K562 (cell line): ENCODE results near the gene TBATA. TPM values are rescaled to one million over a fixed set of nuclear protein-coding genes. Genes with fewer than 3 reads are reported as not detected.

Source experiments
- ATAC-seq: fragments of 200-7000 bp; cut with Tn5 transposase; 3 replicates; pipeline ENCODE4 v1.9.1; 2020; ENCODE audit warnings: moderate library complexity
- BruUV-seq: library from RNA; stranded (reverse); fragments of 400-500 nt; replicated peaks from 2 replicates; lab custom pipeline; 2021; lab: Mats Ljungman, UMichigan
- CTCF ChIA-PET: fragments of 300-600 bp; formaldehyde crosslinking; extraction: SDS; loops from one replicate; lab custom pipeline; 2021; ENCODE audit warnings: low intra/inter-chr PET ratio; lab: Yijun Ruan, JAX
- POLR2A ChIA-PET: fragments of 300-600, 350-650 bp; sonication (Branson Sonifier 250); formaldehyde crosslinking; extraction: SDS; loops from one replicate; lab custom pipeline; 2021; ENCODE audit warnings: antibody characterized with exemption, inconsistent platforms; lab: Yijun Ruan, JAX
- DNase-seq, 4 experiments: peaks; one replicate each; pipeline versions ENCODE4 v3.0.0 to v3.0.0-alpha.2; 2011 to 2018; ENCODE audit warnings: low spot score in 3 of 4, mixed read lengths in 3 of 4; ENCODE audit errors: extremely low read depth in 1 of 4
- FAIRE-seq: peaks from 2 replicates; lab custom pipeline; 2011; peaks lifted over from hg19 to GRCh38; lab: Jason Lieb, UNC
- H2AFZ ChIP-seq: 2 replicates; pipeline ENCODE4 v1.6.0; 2011; ENCODE audit warnings: low read depth, low read length, control low read depth, inconsistent platforms
- H3K27ac ChIP-seq: fragments of 200-600 bp; 3 replicates; pipeline ENCODE4 v1.8.0; 2011; ENCODE audit warnings: low read depth, mild to moderate bottlenecking, control low read depth, inconsistent platforms, low read length, moderate library complexity, mixed read lengths; ENCODE audit errors: extremely low read depth
- H3K27me3 ChIP-seq, 2 experiments: fragments of 300-600 bp in 1 of 2; 2 replicates in 1 of 2; 3 replicates in 1 of 2; pipeline versions ENCODE4 v1.6.0 to v1.8.0; 2011; ENCODE audit warnings: inconsistent platforms in 2 of 2, low read length in 2 of 2, mild to moderate bottlenecking in 1 of 2, mixed read lengths in 1 of 2, moderate library complexity in 1 of 2; ENCODE audit not compliant: control insufficient read depth in 2 of 2, insufficient read depth in 2 of 2
- H3K36me3 ChIP-seq: fragments of 300-600 bp; 3 replicates; pipeline ENCODE4 v1.8.0; 2011; ENCODE audit warnings: mild to moderate bottlenecking, low read length, inconsistent platforms; ENCODE audit not compliant: control insufficient read depth, insufficient read depth
- H3K4me1 ChIP-seq, 2 experiments: fragments of 200-600 bp in 1 of 2; replicated peaks in 1 of 2; 2 replicates in 1 of 2; 3 replicates in 1 of 2; pipeline versions ENCODE4 v1.5.1 to v1.8.0; 2011; ENCODE audit warnings: inconsistent platforms in 2 of 2, low read length in 2 of 2, mild to moderate bottlenecking in 1 of 2, mixed read lengths in 1 of 2, moderate library complexity in 1 of 2; ENCODE audit not compliant: control insufficient read depth in 2 of 2, insufficient read depth in 2 of 2
- H3K4me2 ChIP-seq: 2 replicates; pipeline ENCODE4 v1.6.1; 2011; ENCODE audit warnings: low read length, control low read depth, inconsistent platforms, mixed read lengths; ENCODE audit not compliant: insufficient read depth
- H3K4me3 ChIP-seq: fragments of 200-600 bp; sonication (generic), shearing (Covaris generic); 2 replicates; pipeline ENCODE4 v1.5.1; 2016; ENCODE audit warnings: control low read depth, inconsistent platforms
- H3K79me2 ChIP-seq: fragments of 200-600 bp; 3 replicates; pipeline ENCODE4 v1.8.0; 2011; ENCODE audit warnings: low read length, inconsistent platforms; ENCODE audit not compliant: control insufficient read depth, insufficient read depth
- H3K9ac ChIP-seq, 2 experiments: 2 replicates each; pipeline versions ENCODE4 v1.6.0 to v1.6.1; 2011; ENCODE audit warnings: low read depth in 2 of 2, low read length in 2 of 2, control low read depth in 1 of 2, inconsistent platforms in 1 of 2, mild to moderate bottlenecking in 1 of 2, mixed read lengths in 1 of 2; ENCODE audit not compliant: insufficient read depth in 1 of 2
- H3K9me1 ChIP-seq: one replicate; pipeline ENCODE4 v1.6.0; 2011; ENCODE audit warnings: inconsistent platforms, mild to moderate bottlenecking, low read length, moderate library complexity; ENCODE audit not compliant: control insufficient read depth, insufficient read depth
- H3K9me3 ChIP-seq: replicated peaks from 2 replicates; pipeline ENCODE4 v1.5.1; 2011; ENCODE audit warnings: low read depth, low read length, inconsistent platforms; ENCODE audit not compliant: control insufficient read depth, insufficient read depth
- H4K20me1 ChIP-seq: replicated peaks from 2 replicates; pipeline ENCODE4 v1.6.1; 2011; ENCODE audit warnings: low read length, inconsistent platforms, mixed read lengths; ENCODE audit not compliant: control insufficient read depth, insufficient read depth
- ADNP ChIP-seq: fragments of 200-800 bp; sonication (Bioruptor generic); IDR thresholded peaks from 2 replicates; pipeline ENCODE4 v1.6.1; 2016; ENCODE audit warnings: missing genetic modification characterization, missing compliant biosample characterization
- DPF2 ChIP-seq: fragments of 450-650 bp; IDR thresholded peaks from 2 replicates; pipeline ENCODE4 v1.6.1; 2016
- E2F3 ChIP-seq: fragments of 250-450 bp; sonication (Bioruptor Pico); IDR thresholded peaks from 2 replicates; pipeline ENCODE4 v1.4.0; 2020; ENCODE audit warnings: mild to moderate bottlenecking
- HNRNPK ChIP-seq: fragments of 200-400 bp; formaldehyde crosslinking; IDR thresholded peaks from one replicate; pipeline ENCODE4 v1.6.1; 2018; ENCODE audit warnings: mild to moderate bottlenecking, low read depth, low read length; ENCODE audit not compliant: poor library complexity, severe bottlenecking
- KDM1A ChIP-seq, 2 experiments: fragments of 450-650 bp; IDR thresholded peaks; 2 replicates each; pipeline ENCODE4 v1.6.1; 2016; ENCODE audit warnings: mild to moderate bottlenecking in 2 of 2
- NUFIP1 ChIP-seq: fragments of 450-650 bp; IDR thresholded peaks from 2 replicates; pipeline ENCODE4 v1.6.1; 2018; ENCODE audit not compliant: partially characterized antibody
- PTRF ChIP-seq: fragments of 450-650 bp; IDR thresholded peaks from 2 replicates; pipeline ENCODE4 v1.6.1; 2016; ENCODE audit warnings: mild to moderate bottlenecking, missing genetic modification characterization, missing compliant biosample characterization
- VEZF1 ChIP-seq: fragments of 200-800 bp; sonication (Bioruptor generic); IDR thresholded peaks from 2 replicates; pipeline ENCODE4 v1.6.1; 2017; ENCODE audit warnings: missing genetic modification characterization, missing compliant biosample characterization
- ZNF133 ChIP-seq: fragments of 250-450 bp; sonication (Bioruptor Pico); IDR thresholded peaks from 2 replicates; pipeline ENCODE4 v1.4.0; 2020; ENCODE audit warnings: mild to moderate bottlenecking
- ZNF280B ChIP-seq: fragments of 250-450 bp; sonication (Bioruptor Pico); IDR thresholded peaks from 2 replicates; pipeline ENCODE4 v1.5.1; 2021; ENCODE audit warnings: mild to moderate bottlenecking
- ZNF398 ChIP-seq: fragments of 250-450 bp; sonication (Bioruptor Pico); IDR thresholded peaks from 2 replicates; pipeline ENCODE4 v1.8.0; 2021; ENCODE audit warnings: moderate library complexity, mild to moderate bottlenecking, inconsistent platforms
- ZZZ3 ChIP-seq: fragments of 450-650 bp; IDR thresholded peaks from 2 replicates; pipeline ENCODE4 v1.6.1; 2016; ENCODE audit warnings: antibody characterized with exemption, mild to moderate bottlenecking, moderate library complexity
- WGBS: fragments of 100-300 bp; shearing (Covaris generic); methylation state at CpG from one replicate; pipeline ENCODE4 v1.1.6; 2016; ENCODE audit warnings: low coverage, mixed read lengths; ENCODE audit not compliant: insufficient coverage; ENCODE audit errors: missing lambda C conversion rate; 5-methylcytosine and 5-hydroxymethylcytosine counted together
- in situ Hi-C: fragments of 300-500 bp; cut with MboI; formaldehyde crosslinking; loops from 4 replicates; pipeline ENCODE4 v1.15.0; 2018; ENCODE audit warnings: inconsistent platforms, mixed read lengths
- intact Hi-C: fragments of 100-400 bp; cut with micrococcal nuclease; formaldehyde crosslinking; loops from 2 replicates; pipeline ENCODE4 v1.14.2; 2022
- polyA plus RNA-seq, 8 experiments: library from polyadenylated mRNA; depleted of rRNA in 4 of 8; stranded (reverse) in 5 of 8; unstranded in 3 of 8; fragments of >200 nt; fragmentation: Nextera tagmentation in 2 of 8; fragmentation: Illumina TruSeq in 1 of 8; extraction: Ambion mirVana in 2 of 8; extraction: Trizol in 1 of 8; gene quantifications; 2 replicates each; pipeline versions ENCODE4 v1.2.1 to v1.2.3, GENCODE V29; 2011 to 2014; ENCODE audit warnings: inconsistent platforms in 1 of 8, missing spikeins in 1 of 8
- total RNA-seq, 7 experiments: library from RNA; depleted of rRNA in 6 of 7; stranded (reverse); fragments of >200 nt in 6 of 7; fragmentation: Illumina TruSeq in 2 of 7; extraction: Trizol in 2 of 7; gene quantifications; 2 replicates each; pipeline versions ENCODE4 v1.2.1 to v1.2.3, GENCODE V29; 2011 to 2021; ENCODE audit warnings: low replicate concordance in 1 of 7
- TF ChIP-seq, protein P1 (sequence below): fragments of 200-400 bp; formaldehyde crosslinking; IDR thresholded peaks from 2 replicates; pipeline ENCODE4 v1.6.1; 2017; ENCODE audit warnings: mild to moderate bottlenecking, low read depth, low read length, moderate library complexity

Gene TBATA
- total and polyA plus RNA-seq, 9 of the 15 experiments (the other 6 are each of a cell fraction or from before 2014, with no cell fraction given), result not detected

DNA sequence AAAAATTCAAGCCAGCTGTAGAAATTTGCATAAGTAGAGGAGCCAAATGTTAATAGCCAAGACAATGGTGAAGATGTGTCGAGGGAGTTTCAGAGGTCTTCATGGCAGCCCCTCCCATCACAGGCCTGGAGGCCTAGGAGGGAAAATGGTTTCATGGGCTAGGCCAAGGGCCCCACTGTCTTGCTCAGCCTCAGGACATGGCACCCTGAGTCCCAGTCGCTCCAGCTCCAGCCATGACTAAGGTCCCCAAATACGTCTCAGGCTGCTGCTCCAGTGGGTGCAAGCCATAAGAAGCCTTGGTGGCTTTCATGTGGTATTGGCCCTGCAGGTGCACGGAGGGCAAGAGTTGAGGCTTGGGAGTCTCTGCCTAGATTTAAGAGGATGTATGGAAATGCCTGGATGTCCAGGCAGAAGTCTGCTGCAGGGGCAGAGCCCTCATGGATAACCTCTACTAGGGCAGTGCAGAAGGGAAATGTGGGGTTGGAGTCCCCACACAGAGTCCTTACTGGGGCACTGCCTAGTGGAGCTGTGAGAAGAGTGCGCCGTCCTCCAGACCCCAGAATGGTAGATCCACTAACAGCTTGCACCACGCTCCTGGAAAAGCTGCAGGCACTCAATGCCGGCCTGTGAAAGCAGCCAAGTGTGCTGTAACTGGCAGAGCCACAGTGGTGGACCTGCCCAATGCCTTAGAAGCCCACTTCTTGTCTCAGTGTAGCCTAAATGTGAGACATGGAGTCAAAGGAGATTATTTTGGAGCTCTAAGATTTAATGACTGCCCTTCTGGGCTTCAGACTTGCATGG, 19.2 kb downstream of the TBATA start:
- Histone ChIP-seq H3K9me3 (peaks cover 11% of the 10 kb centered on the region), H3K79me2 (no peaks in the 10 kb centered on the region), H3K9ac (no peak overlapping the region), H3K4me2 (no peak overlapping the region), H3K36me3 (peaks cover 10% of the 10 kb centered on the region; the same call in 1 of the 3 replicates), H3K27me3 (no peaks in the 10 kb centered on the region), H4K20me1 (no peaks in the 10 kb centered on the region), H3K4me3 (no peak overlapping the region), H3K4me1 (no peaks in the 10 kb centered on the region; a peak in 1 of 5 replicates), H3K9me1 (no peaks in the 10 kb centered on the region), H2AFZ (no peak overlapping the region), H3K27ac (no peak overlapping the region)
- ChIA-PET POLR2A (interaction anchor here (0.6 to 1.0 kb wide), 3 partner anchors 13 to 1000 kb away, joined by 3 read pairs; no protein-coding TSS in a partner anchor), CTCF (no interaction called here)
- intact Hi-C loops, result no loop called here
- FAIRE-seq, result no peak
- no TSS peak for BruUV-seq
- DNase-seq, result no peak
- in situ Hi-C loops, result no loop called here
- no peak for ATAC-seq
- WGBS, result 33% methylated on average over 8 of the region's 8 CpGs
- TF ChIP-seq VEZF1 (CRISPR knock-in tag) (no peak), ZNF280B (CRISPR knock-in tag) (no peak), PTRF (no peak), E2F3 (CRISPR knock-in tag) (no peak), ZZZ3 (no peak), ZNF398 (CRISPR knock-in tag) (no peak), HNRNPK (no peak), ZNF133 (no peak), NUFIP1 (no peak), KDM1A (IDR thresholded peaks at IDR 0.05) (no peak), DPF2 (no peak), ADNP (no peak)
- TF ChIP-seq, protein P1, sequence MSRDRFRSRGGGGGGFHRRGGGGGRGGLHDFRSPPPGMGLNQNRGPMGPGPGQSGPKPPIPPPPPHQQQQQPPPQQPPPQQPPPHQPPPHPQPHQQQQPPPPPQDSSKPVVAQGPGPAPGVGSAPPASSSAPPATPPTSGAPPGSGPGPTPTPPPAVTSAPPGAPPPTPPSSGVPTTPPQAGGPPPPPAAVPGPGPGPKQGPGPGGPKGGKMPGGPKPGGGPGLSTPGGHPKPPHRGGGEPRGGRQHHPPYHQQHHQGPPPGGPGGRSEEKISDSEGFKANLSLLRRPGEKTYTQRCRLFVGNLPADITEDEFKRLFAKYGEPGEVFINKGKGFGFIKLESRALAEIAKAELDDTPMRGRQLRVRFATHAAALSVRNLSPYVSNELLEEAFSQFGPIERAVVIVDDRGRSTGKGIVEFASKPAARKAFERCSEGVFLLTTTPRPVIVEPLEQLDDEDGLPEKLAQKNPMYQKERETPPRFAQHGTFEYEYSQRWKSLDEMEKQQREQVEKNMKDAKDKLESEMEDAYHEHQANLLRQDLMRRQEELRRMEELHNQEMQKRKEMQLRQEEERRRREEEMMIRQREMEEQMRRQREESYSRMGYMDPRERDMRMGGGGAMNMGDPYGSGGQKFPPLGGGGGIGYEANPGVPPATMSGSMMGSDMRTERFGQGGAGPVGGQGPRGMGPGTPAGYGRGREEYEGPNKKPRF, result no peak
